GM12878 (cell line): ENCODE data around the gene WDR91. TPM values are rescaled to one million over a fixed set of nuclear protein-coding genes. Genes with fewer than 3 reads are reported as not detected.
A peak's percentile ranks its signal among the peaks of the same experiment; 100 is the strongest.

Experiments
- ATF7 ChIP-seq: fragments of 450-650 bp; IDR thresholded peaks from 2 replicates; pipeline ENCODE4 v1.6.1; 2016; ENCODE audit warnings: low read depth, mild to moderate bottlenecking
- BRCA1 ChIP-seq: IDR thresholded peaks from 2 replicates; pipeline ENCODE4 v1.6.1; 2011; ENCODE audit warnings: low read depth, low read length, improper control_type of control experiment
- DPF2 ChIP-seq: fragments of 450-650 bp; IDR thresholded peaks from 2 replicates; pipeline ENCODE4 v1.6.1; 2017; ENCODE audit warnings: mild to moderate bottlenecking
- EED ChIP-seq: sonication (generic); IDR thresholded peaks from 2 replicates; pipeline ENCODE4 v1.6.1; 2016; ENCODE audit warnings: antibody characterized with exemption, low read depth
- EGR1 ChIP-seq, 2 experiments: IDR thresholded peaks; 1 replicate in 1 of 2; 2 replicates in 1 of 2; pipeline ENCODE4 v1.6.1; 2011 to 2012; ENCODE audit warnings: low read depth in 2 of 2, low read length in 2 of 2, borderline replicate concordance in 1 of 2, mild to moderate bottlenecking in 1 of 2, moderate library complexity in 1 of 2
- ETV6 ChIP-seq, 2 experiments: fragments of 450-650 bp in 1 of 2; IDR thresholded peaks in 1 of 2; conservative IDR thresholded peaks in 1 of 2; 2 replicates each; pipeline ENCODE4 v1.6.1; 2014; ENCODE audit warnings: antibody characterized with exemption in 1 of 2, borderline replicate concordance in 1 of 2, low read depth in 1 of 2, mild to moderate bottlenecking in 1 of 2, moderate library complexity in 1 of 2
- IKZF1 ChIP-seq: fragments of 450-650 bp; conservative IDR thresholded peaks from 2 replicates; pipeline ENCODE4 v1.6.1; 2017; ENCODE audit warnings: antibody characterized with exemption, mild to moderate bottlenecking
- IRF4 ChIP-seq: IDR thresholded peaks from 2 replicates; pipeline ENCODE4 v1.6.1; 2011; ENCODE audit warnings: low read depth, low read length
- MTA2 ChIP-seq: fragments of 450-650 bp; IDR thresholded peaks from 2 replicates; pipeline ENCODE4 v1.6.1; 2016; ENCODE audit warnings: low read depth, mild to moderate bottlenecking, moderate library complexity
- NFIC ChIP-seq: IDR thresholded peaks from 2 replicates; pipeline ENCODE4 v1.6.1; 2012; ENCODE audit warnings: low read depth, mild to moderate bottlenecking, inconsistent platforms, low read length, moderate library complexity
- PAX8 ChIP-seq: fragments of 450-650 bp; IDR thresholded peaks from 2 replicates; pipeline ENCODE4 v1.6.1; 2017; ENCODE audit warnings: mild to moderate bottlenecking, moderate library complexity
- RB1 ChIP-seq: fragments of 450-650 bp; formaldehyde crosslinking; IDR thresholded peaks from 2 replicates; pipeline ENCODE4 v1.6.1; 2017; ENCODE audit warnings: mild to moderate bottlenecking, borderline replicate concordance
- SMAD1 ChIP-seq: fragments of 450-650 bp; IDR thresholded peaks from 2 replicates; pipeline ENCODE4 v1.6.1; 2018; ENCODE audit warnings: mild to moderate bottlenecking, low read depth; ENCODE audit not compliant: partially characterized antibody
- TCF7 ChIP-seq: IDR thresholded peaks from 2 replicates; pipeline ENCODE4 v1.6.1; 2014; ENCODE audit warnings: antibody characterized with exemption, borderline replicate concordance
- ZBED1 ChIP-seq: IDR thresholded peaks from 2 replicates; pipeline ENCODE4 v1.6.1; 2016; ENCODE audit warnings: borderline replicate concordance
- polyA plus RNA-seq, 11 experiments: library from polyadenylated mRNA; depleted of rRNA in 4 of 11; unstranded in 6 of 11; stranded (reverse) in 5 of 11; fragments of >200 nt; fragmentation: Nextera tagmentation in 4 of 11; fragmentation: Illumina TruSeq in 1 of 11; extraction: Ambion mirVana in 4 of 11; extraction: Trizol in 1 of 11; gene quantifications; 1 replicate in 1 of 11; 2 replicates in 10 of 11; pipeline versions ENCODE4 v1.2.1 to v1.2.3, GENCODE V29; 2011 to 2016; ENCODE audit warnings: inconsistent platforms in 2 of 11, missing spikeins in 2 of 11, low read depth in 1 of 11
- total RNA-seq, 4 experiments: library from RNA; depleted of rRNA in 3 of 4; stranded (reverse); fragments of >200 nt in 3 of 4; fragmentation: Illumina TruSeq in 1 of 4; extraction: Trizol in 1 of 4; gene quantifications; 2 replicates each; pipeline versions ENCODE4 v1.2.1 to v1.2.3, GENCODE V29; 2013 to 2021
- TF ChIP-seq, protein P1 (sequence below): fragments of 450-650 bp; IDR thresholded peaks from 2 replicates; pipeline ENCODE4 v1.6.1; 2017; ENCODE audit warnings: low read depth, mild to moderate bottlenecking, moderate library complexity
- TF ChIP-seq, protein P2 (sequence below): fragments of 450-650 bp; IDR thresholded peaks from 2 replicates; pipeline ENCODE4 v1.6.1; 2016; ENCODE audit warnings: mild to moderate bottlenecking
- TF ChIP-seq, protein P3 (sequence below), 3 experiments: IDR thresholded peaks in 2 of 3; conservative IDR thresholded peaks in 1 of 3; 2 replicates each; pipeline ENCODE4 v1.5.1; 2011; ENCODE audit warnings: low read depth in 3 of 3, low read length in 3 of 3, mild to moderate bottlenecking in 3 of 3, control low read depth in 2 of 3, moderate library complexity in 2 of 3, inconsistent platforms in 1 of 3, mixed read lengths in 1 of 3; ENCODE audit not compliant: control insufficient read depth in 2 of 3, insufficient read depth in 1 of 3; ENCODE audit errors: extremely low read depth in 1 of 3
- TF ChIP-seq, protein P4 (sequence below): fragments of 450-650 bp; IDR thresholded peaks from 2 replicates; pipeline ENCODE4 v1.6.1; 2016; ENCODE audit warnings: mild to moderate bottlenecking

Gene WDR91
- total and polyA plus RNA-seq, 10 of the 15 experiments (the other 5 are each of a cell fraction or from before 2014, with no cell fraction given): 7.6 to 83.3 (median 16.5) TPM

DNA sequence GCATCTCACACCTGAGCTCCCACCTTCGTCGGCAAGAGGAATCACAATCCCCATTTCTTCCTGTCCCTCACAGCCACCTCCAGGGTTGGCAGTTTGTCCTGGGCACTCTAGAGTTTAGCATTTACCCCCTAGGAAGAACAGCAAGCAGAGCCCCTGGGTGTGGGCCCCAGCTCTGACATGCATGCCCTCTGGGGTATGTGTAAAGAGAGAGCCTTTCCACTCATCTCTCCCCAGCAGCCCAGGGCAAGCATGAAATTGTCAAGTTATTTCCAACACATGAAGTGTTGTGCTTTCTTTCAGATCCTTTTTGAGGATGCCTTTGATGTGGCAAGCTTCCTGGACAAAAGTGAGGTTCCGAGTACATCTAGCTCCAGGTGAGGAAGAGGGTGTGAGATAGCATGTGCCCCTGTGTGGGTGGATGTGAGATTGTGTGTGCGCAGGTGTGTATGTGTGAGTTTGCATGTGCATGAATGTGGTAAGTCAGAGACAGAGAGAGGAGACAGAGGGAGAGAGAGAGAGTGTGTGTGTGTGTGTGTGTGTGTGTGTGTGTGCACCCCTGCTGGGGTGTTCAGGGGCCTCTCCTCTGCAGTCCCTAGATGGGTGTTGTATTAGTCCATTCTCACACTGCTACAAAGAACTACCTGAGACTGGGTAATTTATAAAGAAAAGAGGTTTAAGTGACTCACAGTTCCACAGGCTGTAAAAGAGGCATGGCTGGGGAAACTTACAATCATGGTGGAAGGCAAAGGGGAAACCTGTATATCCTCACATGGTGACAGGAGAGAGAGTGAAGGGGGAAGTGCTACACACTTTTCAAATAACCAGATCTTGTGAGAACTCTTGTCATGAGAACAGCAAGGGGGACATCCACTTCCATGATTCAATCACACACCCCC, 40.4 kb upstream of the WDR91 start (continued):
- TF ChIP-seq, protein P1, sequence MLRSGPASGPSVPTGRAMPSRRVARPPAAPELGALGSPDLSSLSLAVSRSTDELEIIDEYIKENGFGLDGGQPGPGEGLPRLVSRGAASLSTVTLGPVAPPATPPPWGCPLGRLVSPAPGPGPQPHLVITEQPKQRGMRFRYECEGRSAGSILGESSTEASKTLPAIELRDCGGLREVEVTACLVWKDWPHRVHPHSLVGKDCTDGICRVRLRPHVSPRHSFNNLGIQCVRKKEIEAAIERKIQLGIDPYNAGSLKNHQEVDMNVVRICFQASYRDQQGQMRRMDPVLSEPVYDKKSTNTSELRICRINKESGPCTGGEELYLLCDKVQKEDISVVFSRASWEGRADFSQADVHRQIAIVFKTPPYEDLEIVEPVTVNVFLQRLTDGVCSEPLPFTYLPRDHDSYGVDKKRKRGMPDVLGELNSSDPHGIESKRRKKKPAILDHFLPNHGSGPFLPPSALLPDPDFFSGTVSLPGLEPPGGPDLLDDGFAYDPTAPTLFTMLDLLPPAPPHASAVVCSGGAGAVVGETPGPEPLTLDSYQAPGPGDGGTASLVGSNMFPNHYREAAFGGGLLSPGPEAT: peak; percentile 86
- TF ChIP-seq NFIC: peak; percentile 35; the same call in 1 of the 2 replicates
- TF ChIP-seq EGR1 (IDR thresholded peaks at IDR 0.05; ENCODE audit: borderline replicate concordance in 1 of 2, low read depth in 2 of 2, low read length in 2 of 2): peak in 1 of 2 experiments; percentile 78; a peak in 1 of 3 replicates
- no peak for TF ChIP-seq ZBED1
- TF ChIP-seq RB1: no peak
- TF ChIP-seq IKZF1: peak; percentile 96
- TF ChIP-seq ETV6 (conservative IDR thresholded peaks at IDR 0.05 in 1 of 2, IDR thresholded peaks at IDR 0.05 in 1 of 2; ENCODE audit: borderline replicate concordance in 1 of 2, low read depth in 1 of 2): peak in 1 of 2 experiments; percentile 51; a peak in 1 of 4 replicates
- no peak for TF ChIP-seq BRCA1
- peak; percentile 75 for TF ChIP-seq EED
- TF ChIP-seq IRF4: 0 out of 2 replicates have a peak, but pooled peaks have one; percentile 22
- TF ChIP-seq, protein P2, sequence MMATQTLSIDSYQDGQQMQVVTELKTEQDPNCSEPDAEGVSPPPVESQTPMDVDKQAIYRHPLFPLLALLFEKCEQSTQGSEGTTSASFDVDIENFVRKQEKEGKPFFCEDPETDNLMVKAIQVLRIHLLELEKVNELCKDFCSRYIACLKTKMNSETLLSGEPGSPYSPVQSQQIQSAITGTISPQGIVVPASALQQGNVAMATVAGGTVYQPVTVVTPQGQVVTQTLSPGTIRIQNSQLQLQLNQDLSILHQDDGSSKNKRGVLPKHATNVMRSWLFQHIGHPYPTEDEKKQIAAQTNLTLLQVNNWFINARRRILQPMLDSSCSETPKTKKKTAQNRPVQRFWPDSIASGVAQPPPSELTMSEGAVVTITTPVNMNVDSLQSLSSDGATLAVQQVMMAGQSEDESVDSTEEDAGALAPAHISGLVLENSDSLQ: 0 out of 2 replicates have a peak, but pooled peaks have one; percentile 4
- TF ChIP-seq, protein P3, sequence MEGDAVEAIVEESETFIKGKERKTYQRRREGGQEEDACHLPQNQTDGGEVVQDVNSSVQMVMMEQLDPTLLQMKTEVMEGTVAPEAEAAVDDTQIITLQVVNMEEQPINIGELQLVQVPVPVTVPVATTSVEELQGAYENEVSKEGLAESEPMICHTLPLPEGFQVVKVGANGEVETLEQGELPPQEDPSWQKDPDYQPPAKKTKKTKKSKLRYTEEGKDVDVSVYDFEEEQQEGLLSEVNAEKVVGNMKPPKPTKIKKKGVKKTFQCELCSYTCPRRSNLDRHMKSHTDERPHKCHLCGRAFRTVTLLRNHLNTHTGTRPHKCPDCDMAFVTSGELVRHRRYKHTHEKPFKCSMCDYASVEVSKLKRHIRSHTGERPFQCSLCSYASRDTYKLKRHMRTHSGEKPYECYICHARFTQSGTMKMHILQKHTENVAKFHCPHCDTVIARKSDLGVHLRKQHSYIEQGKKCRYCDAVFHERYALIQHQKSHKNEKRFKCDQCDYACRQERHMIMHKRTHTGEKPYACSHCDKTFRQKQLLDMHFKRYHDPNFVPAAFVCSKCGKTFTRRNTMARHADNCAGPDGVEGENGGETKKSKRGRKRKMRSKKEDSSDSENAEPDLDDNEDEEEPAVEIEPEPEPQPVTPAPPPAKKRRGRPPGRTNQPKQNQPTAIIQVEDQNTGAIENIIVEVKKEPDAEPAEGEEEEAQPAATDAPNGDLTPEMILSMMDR (IDR thresholded peaks at IDR 0.05 in 2 of 3, conservative IDR thresholded peaks at IDR 0.05 in 1 of 3; ENCODE audit: control insufficient read depth in 2 of 3, extremely low read depth in 1 of 3, insufficient read depth in 1 of 3, low read depth in 3 of 3, low read length in 3 of 3): no peak
- TF ChIP-seq ATF7: peak; percentile 62
- peak; percentile 73 for TF ChIP-seq TCF7
- 0 out of 2 replicates have a peak, but pooled peaks have one; percentile 72 for TF ChIP-seq DPF2
- TF ChIP-seq PAX8: peak; percentile 36; the same call in 1 of the 2 replicates
- TF ChIP-seq, protein P4, sequence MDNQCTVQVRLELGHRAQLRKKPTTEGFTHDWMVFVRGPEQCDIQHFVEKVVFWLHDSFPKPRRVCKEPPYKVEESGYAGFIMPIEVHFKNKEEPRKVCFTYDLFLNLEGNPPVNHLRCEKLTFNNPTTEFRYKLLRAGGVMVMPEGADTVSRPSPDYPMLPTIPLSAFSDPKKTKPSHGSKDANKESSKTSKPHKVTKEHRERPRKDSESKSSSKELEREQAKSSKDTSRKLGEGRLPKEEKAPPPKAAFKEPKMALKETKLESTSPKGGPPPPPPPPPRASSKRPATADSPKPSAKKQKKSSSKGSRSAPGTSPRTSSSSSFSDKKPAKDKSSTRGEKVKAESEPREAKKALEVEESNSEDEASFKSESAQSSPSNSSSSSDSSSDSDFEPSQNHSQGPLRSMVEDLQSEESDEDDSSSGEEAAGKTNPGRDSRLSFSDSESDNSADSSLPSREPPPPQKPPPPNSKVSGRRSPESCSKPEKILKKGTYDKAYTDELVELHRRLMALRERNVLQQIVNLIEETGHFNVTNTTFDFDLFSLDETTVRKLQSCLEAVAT: peak; percentile 88
- peak; percentile 46 for TF ChIP-seq SMAD1
- TF ChIP-seq MTA2: peak; percentile 84
